Measurements from ENCODE around the gene GNAZ.

The GNAZ gene

DNA sequence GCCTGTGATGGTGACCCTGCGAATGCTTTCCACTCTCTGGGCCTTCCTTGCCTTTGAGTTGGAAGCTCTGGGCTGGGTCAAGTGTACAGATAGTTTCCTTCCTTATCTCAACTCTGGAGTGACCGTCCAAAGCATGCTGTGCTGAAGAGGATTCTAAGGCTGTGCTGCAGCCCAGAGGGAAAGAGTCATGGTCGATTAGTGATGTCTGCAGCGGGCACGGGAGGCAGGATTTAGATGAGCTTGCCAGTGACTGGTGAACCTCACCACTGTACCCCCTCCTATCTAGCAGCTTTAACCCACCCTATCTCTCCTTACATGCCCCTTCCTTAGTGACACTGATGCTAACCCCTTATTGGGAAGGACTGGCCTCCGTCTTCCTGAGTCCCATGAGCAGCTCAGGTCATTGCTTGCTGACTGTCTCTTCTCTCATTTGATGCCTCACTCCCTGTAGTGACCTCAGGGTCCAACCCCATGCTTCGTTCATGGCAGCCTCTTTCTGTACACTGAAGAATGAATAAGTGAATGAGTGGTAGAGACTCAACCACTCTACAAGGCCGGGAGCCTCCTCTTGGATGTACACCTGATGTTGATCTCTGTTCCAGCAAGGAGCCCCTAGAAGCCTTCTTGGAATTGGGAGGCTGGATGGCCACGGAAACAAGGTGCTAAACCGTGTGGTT is 6.7 kb downstream of the GNAZ start:
- no peak for DNase-seq (ENCODE audit: low read depth in 2 of 2)

DNA sequence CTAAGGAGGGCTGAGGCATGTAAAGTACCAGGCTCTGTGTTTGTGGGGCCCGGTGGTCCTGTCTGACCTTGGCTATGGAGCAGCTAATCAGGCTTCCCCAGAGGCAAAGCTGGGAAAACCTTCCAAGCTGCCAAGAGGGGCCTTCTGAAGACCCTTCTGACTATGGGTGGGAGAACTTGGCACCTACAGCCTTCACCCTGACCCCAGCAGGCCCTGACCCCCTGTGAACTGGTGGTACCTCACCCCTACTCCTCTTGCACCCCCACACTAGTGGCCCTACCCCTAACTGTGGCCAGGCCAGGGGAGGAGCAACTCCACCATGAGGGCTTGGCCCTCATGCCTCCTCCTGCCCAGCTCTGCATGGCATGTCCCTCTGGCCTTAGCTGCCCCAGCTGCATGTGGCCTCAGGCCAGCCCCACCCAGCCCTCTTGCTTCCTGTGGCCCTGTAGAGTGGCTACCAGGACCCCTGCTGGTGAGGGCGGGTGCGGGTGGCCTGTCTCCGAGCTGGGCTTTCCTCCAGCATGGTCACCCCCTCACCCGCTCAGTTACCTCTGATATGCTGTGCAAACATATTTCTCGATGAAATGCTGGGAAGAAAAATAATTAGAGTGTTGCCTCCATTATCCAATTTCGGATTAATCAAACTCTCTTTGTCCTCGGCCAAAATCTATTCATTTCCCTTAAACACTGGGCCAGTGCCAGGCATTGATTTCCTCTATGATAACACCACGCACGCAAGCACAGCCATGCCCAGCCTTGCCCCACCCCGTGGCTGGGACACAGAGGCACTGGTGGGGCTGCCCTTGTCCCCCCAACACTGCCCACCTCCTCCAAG is 7.5 kb downstream of the GNAZ start:
- DNase-seq (ENCODE audit: low read depth in 2 of 2): no peak

DNA sequence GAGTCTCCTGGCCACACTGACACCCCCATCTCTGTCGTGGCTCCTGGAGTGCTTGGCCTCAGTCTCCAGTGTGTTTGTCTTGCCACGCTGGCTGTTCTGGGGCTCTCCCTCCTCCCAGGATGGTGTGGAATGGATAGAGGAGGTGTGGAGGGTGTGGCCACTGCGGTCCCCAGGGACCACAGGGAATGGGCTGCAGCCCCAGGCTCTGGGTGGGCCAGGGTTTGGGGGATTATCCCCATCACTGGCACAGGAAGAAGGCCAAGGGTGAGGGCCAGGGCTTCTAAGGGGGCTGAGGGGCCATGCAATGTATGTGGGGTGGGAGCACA is 8.1 kb downstream of the GNAZ start:
- DNase-seq (ENCODE audit: low read depth in 2 of 2): no peak

DNA sequence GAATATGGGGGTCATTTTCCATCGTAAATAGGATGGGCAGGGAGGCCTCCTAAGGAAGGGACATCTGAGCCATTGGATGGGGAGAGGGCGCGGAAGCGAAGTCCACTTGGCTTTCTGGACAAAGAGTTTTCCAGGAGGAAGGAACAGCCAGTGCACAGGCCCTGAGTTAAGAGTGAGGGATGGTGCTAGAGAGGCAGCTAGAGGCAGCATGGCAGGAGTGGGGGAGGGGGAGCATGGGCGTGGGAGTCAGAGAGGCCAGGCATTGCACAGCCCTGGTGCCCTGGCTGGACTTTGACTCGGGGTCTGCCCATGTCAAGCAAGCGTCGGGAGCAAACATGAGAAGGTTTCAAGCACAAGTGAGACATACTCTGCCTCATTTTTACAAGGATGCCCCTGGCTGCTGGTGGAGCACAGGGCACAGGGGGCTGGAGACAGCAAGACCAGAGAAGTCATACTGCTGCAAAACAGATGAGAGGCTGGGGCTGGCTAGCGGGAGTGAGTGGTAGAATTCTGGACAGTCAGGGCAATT is 9.0 kb downstream of the GNAZ start:
- no peak for DNase-seq (ENCODE audit: low read depth in 2 of 2)

DNA sequence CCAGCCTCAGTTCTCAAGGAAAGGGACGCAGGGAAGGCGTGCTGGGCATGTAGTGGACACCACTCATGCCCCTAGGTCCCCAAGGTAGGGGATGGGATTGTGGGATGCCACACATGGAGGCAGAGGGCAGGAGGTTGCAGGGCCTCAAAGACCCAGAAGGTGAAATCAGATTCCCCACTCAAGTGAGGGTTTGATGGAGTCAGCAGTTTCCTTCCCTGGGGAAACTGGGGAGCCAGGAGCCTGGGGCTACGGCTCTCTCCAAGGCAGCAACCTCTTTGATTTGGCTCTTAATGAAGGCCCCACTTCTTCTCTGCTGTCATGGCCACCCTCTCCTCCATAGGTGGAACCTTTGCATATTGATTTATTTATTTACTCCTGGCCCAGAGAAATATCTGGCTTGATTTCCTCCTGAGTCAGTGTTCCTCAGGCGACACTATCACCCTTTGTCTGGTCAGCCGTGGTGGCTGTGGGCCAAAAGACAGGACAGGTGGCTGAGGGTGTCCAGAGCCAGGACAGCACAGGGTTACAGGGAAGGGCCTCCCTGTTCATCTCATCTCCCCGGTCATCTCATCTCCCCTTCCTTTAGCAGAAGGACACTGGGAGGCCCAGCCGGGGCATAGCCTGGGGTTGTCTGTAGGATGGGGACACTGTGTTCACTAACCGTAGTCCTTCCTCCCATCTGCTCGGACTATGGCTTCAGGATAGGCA is 9.6 kb downstream of the GNAZ start:
- no peak for DNase-seq (ENCODE audit: low read depth in 2 of 2)

DNA sequence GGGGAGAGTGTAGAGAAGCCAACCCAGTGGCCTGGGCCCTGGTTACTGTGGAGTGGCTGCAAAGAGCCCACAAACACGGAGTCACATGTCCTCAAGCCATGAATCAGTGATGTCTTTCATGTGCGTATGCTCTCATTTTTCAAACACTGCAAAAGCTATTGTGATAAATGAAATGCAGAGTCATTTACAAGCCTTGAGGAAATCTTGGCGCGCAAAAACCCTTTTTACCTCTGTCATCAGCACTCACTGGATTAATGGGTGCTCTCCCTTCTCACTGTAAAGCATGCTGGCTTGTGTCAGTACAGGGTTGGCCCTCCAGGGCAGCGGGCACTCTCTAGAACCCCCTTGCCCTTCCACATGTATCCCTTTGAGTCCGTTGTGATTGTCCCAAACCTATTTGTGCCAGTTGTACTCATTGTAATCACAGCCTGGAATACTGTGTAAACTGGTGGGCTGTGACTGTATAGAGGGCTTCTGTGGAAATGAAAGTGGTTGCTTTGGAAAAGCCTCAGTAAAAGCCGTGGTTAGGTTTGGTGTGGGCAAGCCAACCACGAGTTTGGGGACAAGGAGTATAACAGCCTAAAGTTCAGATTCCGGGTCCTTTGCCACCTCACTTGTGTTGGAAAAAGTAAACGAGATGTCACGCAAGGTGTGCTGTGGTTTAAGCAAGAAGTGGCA is 10.4 kb downstream of the GNAZ start:
- no peak for DNase-seq (ENCODE audit: low read depth in 2 of 2)

DNA sequence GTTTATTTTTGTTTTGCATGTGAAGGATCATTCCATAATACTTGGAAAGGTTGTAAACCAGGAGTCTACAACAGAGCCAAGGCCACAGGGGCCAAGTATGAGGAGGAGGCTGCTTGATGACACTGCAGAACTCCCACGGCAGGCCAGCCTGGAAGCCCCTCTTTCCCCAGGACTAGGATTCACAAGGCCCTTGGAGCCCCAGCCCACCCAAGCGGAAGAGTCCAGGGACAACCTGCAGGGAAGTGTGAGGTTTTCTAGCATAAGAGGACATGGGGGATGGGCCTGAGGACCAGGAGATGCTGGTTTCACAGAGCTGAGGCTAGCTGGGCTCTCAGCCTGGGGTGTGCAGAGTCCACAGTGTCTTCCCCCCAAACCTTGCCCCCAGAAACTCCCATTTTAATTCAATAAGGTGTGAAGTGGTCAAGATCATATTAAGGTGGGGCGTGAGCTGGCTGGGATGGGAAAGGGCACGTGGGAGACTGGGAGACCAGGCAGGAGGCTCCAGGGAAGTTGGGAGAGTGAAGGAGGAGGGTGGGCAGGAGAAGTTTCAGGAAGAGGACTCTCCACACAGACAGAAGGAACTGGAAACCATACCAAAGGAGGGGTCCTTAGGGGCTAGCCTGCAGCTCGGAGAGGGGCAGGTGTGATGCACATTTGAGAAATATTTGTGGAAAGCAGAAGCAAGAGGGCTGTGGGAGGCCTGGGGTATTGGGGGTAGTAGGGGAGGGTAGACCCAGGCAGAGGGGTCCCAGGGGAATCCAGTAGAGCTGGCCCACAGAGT is 12.4 kb downstream of the GNAZ start:
- no peak for DNase-seq (ENCODE audit: low read depth in 2 of 2)

DNA sequence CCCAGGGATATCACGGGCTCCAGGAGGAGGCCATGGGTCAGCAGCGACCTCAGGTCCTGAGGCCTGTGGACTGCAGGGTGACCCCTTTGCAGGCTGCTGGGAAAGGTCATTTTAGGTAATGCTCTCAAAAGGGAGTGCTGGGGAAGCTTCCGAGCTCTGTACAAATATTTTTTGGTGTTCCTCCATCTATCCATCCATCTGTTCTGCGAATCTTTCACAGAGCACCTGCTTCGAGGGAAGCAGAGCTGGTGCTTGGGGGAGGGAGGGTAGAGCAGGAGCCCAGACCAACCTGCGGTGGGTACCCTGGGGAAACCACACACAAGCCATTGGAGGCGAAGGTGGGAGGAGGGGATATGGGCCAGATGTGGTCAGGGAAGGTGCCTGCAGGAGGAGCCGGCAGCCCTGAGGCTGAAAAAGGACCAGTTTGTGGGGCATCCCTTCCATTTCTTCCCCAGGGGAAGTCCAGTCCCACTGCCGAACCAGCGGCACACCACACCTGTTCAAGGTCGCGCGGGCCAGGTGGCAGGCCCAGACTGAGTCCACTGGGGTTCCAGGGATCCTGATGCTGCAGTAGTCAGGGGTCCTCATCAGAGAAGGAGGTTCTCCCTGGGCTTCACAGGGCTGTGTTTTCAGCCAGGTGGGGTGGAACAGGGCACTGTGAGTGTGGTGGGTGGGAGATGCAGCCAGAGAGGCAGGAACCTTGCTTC is 13.1 kb downstream of the GNAZ start:
- no peak for DNase-seq (ENCODE audit: low read depth in 2 of 2)

DNA sequence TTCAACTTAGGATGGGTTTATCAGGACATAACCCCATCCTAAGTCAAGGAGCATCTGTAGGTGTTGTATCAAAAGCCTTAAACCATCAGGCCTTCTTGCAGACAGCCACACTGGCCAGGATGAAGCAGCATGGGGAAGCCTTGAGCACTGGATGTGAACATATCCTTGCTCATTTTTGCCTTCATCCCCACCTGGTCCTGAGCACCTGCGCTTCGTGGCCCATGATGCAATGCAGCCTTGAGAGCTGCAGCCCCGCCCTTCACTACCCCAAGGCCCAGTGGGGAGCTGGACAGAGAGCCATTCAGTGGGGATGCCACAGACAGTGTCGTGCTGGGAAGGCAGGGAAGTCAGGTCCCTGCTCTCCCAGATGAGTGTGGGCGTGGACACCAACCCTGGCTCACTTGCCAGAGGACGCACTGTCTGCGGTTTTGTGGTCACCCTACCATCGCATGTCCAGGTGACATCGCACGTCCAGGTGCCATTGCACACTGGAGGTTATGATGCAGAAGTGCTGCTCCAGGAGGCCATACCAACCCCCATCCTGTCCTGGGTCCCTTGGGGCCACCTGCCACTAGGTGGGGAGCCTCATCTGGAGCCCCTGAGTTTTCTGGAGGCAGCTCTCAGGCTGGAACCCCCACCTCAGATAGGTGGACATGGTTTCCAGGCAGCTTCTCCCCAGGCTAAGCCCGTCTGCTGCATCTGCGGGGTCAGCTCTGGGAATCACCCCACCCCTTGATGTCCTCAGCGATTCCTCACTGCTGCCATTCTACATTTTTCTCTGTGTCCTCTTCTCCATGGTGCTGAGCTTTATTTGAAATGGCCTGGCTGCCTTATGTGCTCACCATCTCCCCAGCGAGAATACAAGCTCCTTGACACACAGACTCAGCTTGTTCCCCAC is 14.4 kb downstream of the GNAZ start:
- DNase-seq (ENCODE audit: low read depth in 2 of 2): no peak

DNA sequence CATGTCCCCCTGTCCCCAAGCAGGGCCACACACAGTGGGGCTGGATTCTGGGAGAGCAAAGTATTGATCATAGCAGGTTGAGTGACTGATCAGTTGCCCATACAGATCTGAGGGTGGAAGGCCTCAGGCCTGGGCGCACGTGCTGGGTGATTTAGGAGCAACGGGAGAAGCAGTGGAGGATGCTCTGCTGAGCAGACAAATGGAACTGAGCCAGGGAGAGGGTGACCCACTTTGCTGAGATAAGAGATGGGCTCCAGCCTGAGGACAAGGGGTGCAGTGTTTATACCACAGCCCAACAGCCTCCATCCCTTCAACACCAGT is 15.0 kb downstream of the GNAZ start:
- no peak for DNase-seq (ENCODE audit: low read depth in 2 of 2)

DNA sequence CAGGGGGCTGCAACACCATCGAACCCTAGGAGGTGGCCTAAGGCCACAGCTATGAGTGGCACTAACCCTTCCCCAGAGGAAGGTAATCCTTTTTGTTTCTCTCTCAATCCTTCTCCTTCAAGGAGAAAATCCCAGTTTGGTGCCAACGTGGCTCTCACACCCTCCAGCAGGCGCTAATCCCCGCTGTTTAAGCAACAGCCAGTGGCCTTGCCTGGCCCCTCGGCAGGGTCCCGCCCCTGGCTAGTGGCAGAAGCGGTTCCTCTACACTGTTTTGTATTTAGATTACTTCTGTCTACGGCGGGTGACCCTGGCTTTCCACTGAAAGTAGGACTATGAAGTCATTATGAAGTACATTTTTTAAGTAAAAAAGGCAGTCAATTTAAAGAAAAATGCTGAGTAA is 15.5 kb downstream of the GNAZ start:
- DNase-seq (ENCODE audit: low read depth in 2 of 2): no peak

DNA sequence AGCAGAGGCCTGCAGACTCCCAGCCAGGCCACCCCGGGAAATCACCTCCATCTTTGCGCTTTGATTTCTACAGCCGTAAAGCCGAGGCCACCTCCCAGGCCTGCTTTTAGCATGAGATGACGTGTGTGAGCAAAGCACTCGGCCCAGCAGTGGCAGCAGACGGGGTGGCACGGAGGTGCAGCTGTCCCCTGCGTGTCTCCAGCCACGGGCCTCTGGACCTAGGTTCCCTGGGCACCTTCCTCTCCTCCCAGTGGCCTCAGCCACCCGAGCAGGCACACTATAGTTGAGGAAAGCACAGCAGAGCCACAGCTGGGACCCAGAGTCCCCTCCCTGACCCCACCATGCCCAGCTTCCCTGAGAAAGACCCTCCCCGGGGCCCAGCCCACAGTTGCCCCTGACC is 15.9 kb downstream of the GNAZ start:
- no peak for DNase-seq (ENCODE audit: low read depth in 2 of 2)

DNA sequence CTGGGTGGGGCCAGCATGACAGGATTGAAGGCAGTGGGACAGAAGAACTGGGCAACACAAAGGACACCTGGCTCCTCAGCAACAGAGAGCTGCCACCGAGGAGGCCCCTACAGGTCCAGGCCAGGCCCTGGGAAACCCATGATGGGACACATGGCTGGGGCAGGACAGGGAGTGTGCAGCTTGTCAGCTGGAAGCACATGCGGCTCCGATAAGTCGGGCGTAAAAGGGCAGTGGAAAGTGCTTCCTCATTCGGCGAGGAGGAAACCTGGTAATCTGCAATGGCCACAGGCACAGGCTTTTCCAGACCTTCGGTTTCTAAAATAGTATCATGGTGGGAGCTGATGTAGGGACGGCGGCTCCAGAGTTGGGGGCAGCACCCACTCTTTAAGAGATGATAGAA is 16.5 kb downstream of the GNAZ start:
- DNase-seq (ENCODE audit: low read depth in 2 of 2): no peak

DNA sequence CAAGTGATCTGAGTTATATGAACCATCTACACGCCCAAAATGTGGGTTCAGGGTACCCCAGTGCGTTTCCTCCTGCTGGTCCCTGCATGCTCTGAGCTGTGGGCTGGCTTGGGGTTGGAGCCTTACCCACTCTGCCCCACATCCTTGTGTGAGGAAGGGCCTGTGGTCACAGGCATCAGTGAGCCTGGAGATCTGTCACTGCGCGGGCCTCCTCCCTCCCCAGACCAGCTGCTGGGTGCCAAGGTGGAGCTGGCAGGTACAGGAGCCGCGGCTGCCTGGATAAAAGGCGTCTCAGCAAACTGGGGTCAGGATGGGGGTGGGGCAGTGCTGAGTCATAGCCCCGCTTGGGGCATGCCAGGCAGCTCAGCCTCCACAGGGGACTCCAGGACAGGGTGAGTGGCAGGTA is 17.9 kb downstream of the GNAZ start:
- no peak for DNase-seq (ENCODE audit: low read depth in 2 of 2)

DNA sequence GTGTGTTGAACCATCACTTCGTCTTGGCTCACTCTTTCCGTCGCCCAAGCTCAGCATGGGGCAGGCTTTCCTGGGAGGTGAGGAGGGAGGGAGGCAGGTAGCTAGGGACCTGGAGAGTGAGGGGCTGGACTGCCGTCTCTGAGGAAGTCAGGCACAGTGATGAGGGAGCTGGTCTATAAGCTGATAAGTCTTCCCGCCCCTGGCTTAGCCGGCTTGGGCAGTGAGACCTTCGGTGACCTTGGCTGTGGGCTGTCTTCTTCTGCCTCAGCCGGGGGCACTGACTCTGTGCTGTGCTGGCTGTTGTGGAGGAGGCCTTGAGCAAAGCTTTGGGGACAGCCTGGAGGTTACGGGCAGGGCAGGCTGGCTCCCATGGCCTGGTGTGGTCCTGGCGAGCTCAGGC is 18.7 kb downstream of the GNAZ start:
- DNase-seq (ENCODE audit: low read depth in 2 of 2): no peak

DNA sequence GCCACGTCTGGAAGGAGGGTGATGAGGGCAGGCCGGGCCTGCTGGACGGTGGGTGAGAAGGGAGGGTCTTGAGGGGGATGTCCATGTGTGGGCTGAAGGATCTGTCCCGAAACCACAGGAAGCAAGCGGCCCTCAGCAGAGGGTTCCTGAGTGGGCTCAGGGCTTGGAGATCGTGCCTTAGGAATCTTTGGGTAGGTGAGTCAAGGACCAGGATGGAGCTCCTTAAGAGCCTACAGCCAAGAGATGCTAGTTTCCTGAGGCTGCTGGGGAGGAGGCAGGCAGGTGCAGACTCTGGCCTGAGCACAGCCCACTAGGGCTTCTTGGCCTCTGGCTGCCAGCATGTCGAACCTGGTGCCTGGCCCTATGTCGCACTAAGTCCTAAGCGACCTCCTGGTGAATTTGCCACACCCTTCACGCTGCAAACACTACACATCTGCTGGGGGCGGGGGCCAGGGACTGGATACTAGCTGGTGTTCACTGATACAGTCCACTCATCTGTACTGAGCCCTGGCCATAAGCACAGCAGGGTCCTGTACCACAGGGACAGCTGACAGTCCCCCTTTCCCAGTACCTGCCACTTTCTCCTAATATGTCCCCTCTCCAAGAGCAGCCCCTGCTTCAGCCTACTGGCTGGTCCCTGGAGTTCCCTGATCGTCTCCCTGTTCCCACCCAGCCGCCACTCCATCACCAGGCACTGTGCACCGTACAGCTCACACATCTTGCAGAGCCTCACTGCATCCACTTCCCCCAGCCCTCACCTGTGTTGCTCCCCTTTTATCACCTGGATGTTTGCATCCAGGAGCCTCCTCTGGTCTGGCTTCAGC is 19.5 kb downstream of the GNAZ start:
- DNase-seq (ENCODE audit: low read depth in 2 of 2): no peak

DNA sequence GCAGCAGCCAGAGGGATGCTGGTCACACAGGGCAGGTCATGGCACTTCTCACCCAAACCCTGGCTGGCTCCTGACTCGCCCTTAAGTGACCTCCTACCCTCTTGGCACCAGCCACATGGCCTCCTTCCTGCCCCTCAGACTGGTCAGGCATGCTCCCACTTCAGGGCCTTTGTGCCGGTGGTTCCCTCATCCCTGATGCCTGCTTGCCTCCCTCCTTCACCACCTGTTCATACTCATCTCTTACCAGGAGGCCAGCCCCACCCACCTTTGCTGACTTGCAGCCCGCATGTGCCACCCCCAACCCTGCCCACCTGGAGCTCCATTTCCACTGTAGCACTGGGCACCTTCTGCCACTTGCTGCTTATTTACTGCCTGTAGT is 20.1 kb downstream of the GNAZ start:
- DNase-seq (ENCODE audit: low read depth in 2 of 2): no peak

DNA sequence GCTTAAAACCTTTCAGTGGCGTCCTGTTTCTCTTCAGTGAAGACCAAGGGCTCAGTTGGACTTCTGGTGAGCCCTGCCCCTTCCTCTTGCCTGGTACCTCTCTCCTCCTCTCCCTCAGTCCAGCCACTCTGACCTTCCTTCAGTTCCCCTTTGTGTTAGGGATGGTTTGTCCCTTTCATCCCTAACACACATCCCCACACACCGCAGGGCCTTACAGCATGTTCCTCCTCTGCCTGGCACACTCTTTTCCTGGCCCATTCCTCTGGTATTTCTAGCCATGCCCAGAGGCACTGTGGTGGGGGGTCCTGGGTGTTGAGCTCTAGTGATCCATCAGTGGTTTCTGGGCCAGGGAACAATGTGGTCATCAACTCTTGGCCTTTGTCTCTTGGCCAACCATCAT is 21.4 kb downstream of the GNAZ start:
- DNase-seq (ENCODE audit: low read depth in 2 of 2): no peak

All from activated CD8-positive, alpha-beta memory T cell treated with anti-CD3 and anti-CD28 coated beads for 4 hours (primary cell).